Measurements from ENCODE around the gene PDSS2. TPM values are rescaled to one million over a fixed set of nuclear protein-coding genes. Genes with fewer than 3 reads are reported as not detected.

PDSS2 gene
- total and polyA plus RNA-seq, 2 of the 8 experiments (the other 6 are each of a cell fraction or from before 2014, with no cell fraction given): 10.7 to 16.1 TPM

DNA sequence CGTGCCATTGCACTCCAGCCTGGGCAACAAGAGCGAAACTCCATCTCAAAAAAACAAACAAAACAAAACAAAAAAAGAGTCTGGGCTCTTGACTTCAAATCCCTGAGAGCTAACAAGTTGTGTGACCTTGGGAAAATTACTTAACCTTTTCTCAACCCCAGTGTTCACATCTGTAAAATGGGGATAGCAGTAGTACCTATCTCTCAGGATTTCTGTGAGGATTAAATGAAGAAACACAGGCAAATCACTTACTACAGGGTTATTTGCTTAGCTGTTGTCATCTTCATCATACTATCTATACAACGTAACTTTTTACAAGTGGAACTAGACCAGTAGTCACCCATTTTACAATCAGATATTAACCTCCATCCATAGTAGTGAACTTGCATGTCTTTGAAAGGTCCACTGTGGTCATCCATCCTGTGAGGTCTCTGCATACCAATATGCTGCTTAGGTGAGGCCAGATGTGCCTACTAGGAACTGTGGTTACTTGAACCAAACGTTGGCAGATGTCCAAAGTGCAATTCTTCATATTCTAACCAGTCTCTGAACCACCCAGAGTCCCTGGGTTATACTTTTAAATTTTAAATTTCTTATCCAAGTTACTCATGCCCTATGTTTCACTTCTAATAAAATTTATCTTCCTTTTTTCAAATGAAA is 215.2 kb downstream of the PDSS2 start:
- H3K36me3 ChIP-seq (ENCODE audit: control insufficient read depth in 2 of 4, insufficient read depth in 4 of 4, low read length in 3 of 4): peaks cover 0 to 3% (median 0%) of the 10 kb centered on the region in 4 experiments; a peak in 1 of 8 replicates
- no peak overlapping the region for H2BK120ac ChIP-seq (replicated peaks; ENCODE audit: low read depth, low read length)
- ChIA-PET CTCF (ENCODE audit: partially characterized antibody) (no interaction called here), POLR2A (ENCODE audit: partially characterized antibody) (no interaction called here)
- H2BK12ac ChIP-seq (ENCODE audit: low read depth, low read length): no peak overlapping the region
- no peak overlapping the region for H3K23ac ChIP-seq (ENCODE audit: insufficient read length)
- H3K27ac ChIP-seq (ENCODE audit: low read depth, low read length): no peak overlapping the region
- H2BK15ac ChIP-seq (ENCODE audit: low read length): no peak overlapping the region
- no peak overlapping the region for H2BK20ac ChIP-seq (ENCODE audit: low read length)
- H3K9ac ChIP-seq (replicated peaks in 1 of 4; ENCODE audit: extremely low read depth in 1 of 4, low read depth in 3 of 4, low read length in 3 of 4): no peak overlapping the region
- no peaks in the 10 kb centered on the region for H4K20me1 ChIP-seq (replicated peaks in 1 of 2; ENCODE audit: control insufficient read depth in 1 of 2, insufficient read depth in 2 of 2, low read length in 2 of 2)
- no peak overlapping the region for H3K14ac ChIP-seq (ENCODE audit: insufficient read length)
- H3K27me3 ChIP-seq (replicated peaks in 1 of 4; ENCODE audit: control insufficient read depth in 3 of 4, extremely low read depth in 1 of 4, insufficient read depth in 3 of 4, low read length in 3 of 4): no peaks in the 10 kb centered on the region
- no peak overlapping the region for H3K18ac ChIP-seq (ENCODE audit: extremely low read depth, low read length)
- 89% methylated on average over 4 of the region's 4 CpGs; no CpG with 5 or more reads in 1 of the 2 experiments for WGBS, 2 experiments (ENCODE audit: extremely low coverage in 1 of 2, insufficient coverage in 1 of 2, insufficient read length in 1 of 2, insufficient replicate concordance in 2 of 2, low coverage in 1 of 2, low lambda C conversion rate in 2 of 2, missing lambda C conversion rate in 1 of 2)
- H2AK5ac ChIP-seq (ENCODE audit: low read depth, low read length): no peak overlapping the region
- H3K4me1 ChIP-seq (replicated peaks in 1 of 4; ENCODE audit: control insufficient read depth in 3 of 4, insufficient read depth in 4 of 4, low read length in 3 of 4): no peaks in the 10 kb centered on the region
- no peak overlapping the region for H2BK5ac ChIP-seq (ENCODE audit: low read depth, low read length)
- H4K8ac ChIP-seq (ENCODE audit: extremely low read depth, insufficient read depth, low read length): no peak overlapping the region
- H3K56ac ChIP-seq (replicated peaks; ENCODE audit: insufficient read length, low read depth, low read length): no peak overlapping the region
- no peak overlapping the region for H2AFZ ChIP-seq (ENCODE audit: low read length)
- H3K4ac ChIP-seq (replicated peaks; ENCODE audit: insufficient read length, low read depth, low read length): no peak overlapping the region
- no peaks in the 10 kb centered on the region for H3K9me3 ChIP-seq (ENCODE audit: insufficient read depth in 2 of 2, low read depth in 1 of 2, low read length in 1 of 2)
- H3K79me2 ChIP-seq (ENCODE audit: control insufficient read depth in 1 of 2, insufficient read depth in 2 of 2, low read length in 2 of 2): no peaks in the 10 kb centered on the region
- H3K79me1 ChIP-seq (ENCODE audit: low read depth, low read length): no peaks in the 10 kb centered on the region
- no peaks in the 10 kb centered on the region for H3K23me2 ChIP-seq (ENCODE audit: low read depth, low read length)
- H4K5ac ChIP-seq (ENCODE audit: insufficient read length, low read depth, low read length): no peak overlapping the region
- no peak for DNase-seq (ENCODE audit: low read depth in 1 of 2, low spot score in 2 of 2)
- no peak for TF ChIP-seq CREB1 (IDR thresholded peaks at IDR 0.05)
- TF ChIP-seq CEBPB (IDR thresholded peaks at IDR 0.05; ENCODE audit: low read depth, low read length): no peak
- TF ChIP-seq CTBP2 (IDR thresholded peaks at IDR 0.05; ENCODE audit: borderline replicate concordance, insufficient read depth, insufficient read length, low read length): no peak
- TF ChIP-seq SIX5 (IDR thresholded peaks at IDR 0.05; ENCODE audit: low read depth, low read length): no peak
- no peak overlapping the region for H3K4me3 ChIP-seq (ENCODE audit: extremely low read depth in 1 of 4, insufficient read depth in 2 of 4, low read depth in 3 of 4, low read length in 4 of 4)
- H3K4me2 ChIP-seq (ENCODE audit: insufficient read depth in 1 of 2, low read depth in 2 of 2, low read length in 2 of 2): no peak overlapping the region
- no peak overlapping the region for H4K91ac ChIP-seq (replicated peaks; ENCODE audit: insufficient read length, low read length)
- FAIRE-seq: no peak
